Activated CD8-positive, alpha-beta T cell treated with anti-CD3 and anti-CD28 coated beads for 36 hours (primary cell): ENCODE measurements around the gene CRYAA. TPM values are rescaled to one million over a fixed set of nuclear protein-coding genes. Genes with fewer than 3 reads are reported as not detected.
A peak's percentile ranks its signal among the peaks of the same experiment; 100 is the strongest.

ENCODE experiments used
- ATAC-seq: fragments of 200-7000 bp; cut with Tn5 transposase; one replicate; pipeline ENCODE4 v1.10.0; 2021; ENCODE audit warnings: mild to moderate bottlenecking, moderate library complexity
- CTCF ChIA-PET: fragments of 350-600 bp; sonication (Branson Sonifier 250); formaldehyde crosslinking; loops from one replicate; lab custom pipeline; 2021; ENCODE audit warnings: antibody characterized with exemption; lab: Charles Lee
- POLR2A ChIA-PET: fragments of 350-600 bp; sonication (Branson Sonifier 250); formaldehyde crosslinking; loops from one replicate; lab custom pipeline; 2021; ENCODE audit warnings: antibody characterized with exemption; lab: Charles Lee
- DNase-seq: peaks from one replicate; pipeline ENCODE4 v3.0.0-alpha.2; 2020
- H3K27ac Mint-ChIP-seq: one replicate; pipeline ENCODE4 v1.8.0; 2021; ENCODE audit warnings: mild to moderate bottlenecking, mixed read lengths
- H3K27me3 Mint-ChIP-seq: one replicate; pipeline ENCODE4 v1.8.0; 2021; ENCODE audit warnings: mixed read lengths
- H3K36me3 Mint-ChIP-seq: one replicate; pipeline ENCODE4 v1.8.0; 2021; ENCODE audit warnings: low read depth, mixed read lengths
- H3K4me1 Mint-ChIP-seq: one replicate; pipeline ENCODE4 v1.8.0; 2021; ENCODE audit warnings: low read depth, mixed read lengths
- H3K4me3 Mint-ChIP-seq: one replicate; pipeline ENCODE4 v1.8.0; 2021; ENCODE audit warnings: mild to moderate bottlenecking, moderate library complexity, mixed read lengths
- H3K9me3 Mint-ChIP-seq: one replicate; pipeline ENCODE4 v1.8.0; 2021; ENCODE audit warnings: mixed read lengths
- intact Hi-C: fragments of 100-400 bp; cut with micrococcal nuclease; formaldehyde crosslinking; loops from one replicate; pipeline ENCODE4 v1.10.0; 2022
- total RNA-seq, 2 experiments: library from RNA; stranded (reverse); gene quantifications; one replicate each; pipeline ENCODE4 v1.2.3, GENCODE V29; 2021
- TF ChIP-seq, protein P1 (sequence below): fragments of 200-600 bp; IDR thresholded peaks from one replicate; pipeline ENCODE4 v1.8.0; 2022; ENCODE audit warnings: antibody characterized with exemption, mild to moderate bottlenecking

The CRYAA gene
- total RNA-seq, 2 experiments from 2014 or later, result not detected

DNA sequence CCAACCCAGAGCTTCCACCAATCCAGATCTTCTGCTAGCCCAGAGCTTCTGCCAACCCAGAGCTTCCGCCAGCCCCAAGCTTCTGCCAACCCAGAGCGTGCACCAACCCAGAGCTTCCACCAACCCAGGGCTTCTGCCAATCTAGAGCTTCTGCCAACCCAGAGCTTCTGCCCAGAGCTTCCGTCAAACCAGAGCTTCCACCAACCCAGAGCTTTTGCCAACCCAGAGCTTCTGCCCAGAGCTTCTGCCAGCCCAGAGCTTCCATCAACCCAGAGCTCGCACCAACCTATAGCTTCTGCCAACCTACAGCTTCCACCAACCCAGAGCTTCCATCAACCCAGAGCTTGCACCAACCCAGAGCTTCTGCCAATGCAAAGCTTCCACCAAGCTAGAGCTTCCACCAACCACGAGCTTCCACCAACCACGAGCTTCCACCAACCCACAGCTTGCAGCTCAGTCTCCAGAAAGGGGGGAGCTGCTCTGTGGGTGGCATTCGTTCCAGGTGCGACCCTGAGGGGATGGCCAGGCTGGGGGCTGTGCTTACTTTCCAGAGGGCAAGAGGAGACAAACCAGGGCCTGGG lies 23.8 kb downstream of the CRYAA start:
- Mint-ChIP-seq H3K4me3 (no peak overlapping the region), H3K4me1 (peaks cover 14% of the 10 kb centered on the region), H3K27me3 (no peaks in the 10 kb centered on the region), H3K27ac (no peak overlapping the region), H3K9me3 (no peaks in the 10 kb centered on the region), H3K36me3 (no peaks in the 10 kb centered on the region)
- DNase-seq, result no peak
- intact Hi-C loops, result no loop called here
- ChIA-PET CTCF (interaction anchor here (1.6 kb wide), 1 partner anchor 9 kb away, joined by 5 read pairs; no protein-coding TSS in a partner anchor), POLR2A (no interaction called here)
- TF ChIP-seq, protein P1, sequence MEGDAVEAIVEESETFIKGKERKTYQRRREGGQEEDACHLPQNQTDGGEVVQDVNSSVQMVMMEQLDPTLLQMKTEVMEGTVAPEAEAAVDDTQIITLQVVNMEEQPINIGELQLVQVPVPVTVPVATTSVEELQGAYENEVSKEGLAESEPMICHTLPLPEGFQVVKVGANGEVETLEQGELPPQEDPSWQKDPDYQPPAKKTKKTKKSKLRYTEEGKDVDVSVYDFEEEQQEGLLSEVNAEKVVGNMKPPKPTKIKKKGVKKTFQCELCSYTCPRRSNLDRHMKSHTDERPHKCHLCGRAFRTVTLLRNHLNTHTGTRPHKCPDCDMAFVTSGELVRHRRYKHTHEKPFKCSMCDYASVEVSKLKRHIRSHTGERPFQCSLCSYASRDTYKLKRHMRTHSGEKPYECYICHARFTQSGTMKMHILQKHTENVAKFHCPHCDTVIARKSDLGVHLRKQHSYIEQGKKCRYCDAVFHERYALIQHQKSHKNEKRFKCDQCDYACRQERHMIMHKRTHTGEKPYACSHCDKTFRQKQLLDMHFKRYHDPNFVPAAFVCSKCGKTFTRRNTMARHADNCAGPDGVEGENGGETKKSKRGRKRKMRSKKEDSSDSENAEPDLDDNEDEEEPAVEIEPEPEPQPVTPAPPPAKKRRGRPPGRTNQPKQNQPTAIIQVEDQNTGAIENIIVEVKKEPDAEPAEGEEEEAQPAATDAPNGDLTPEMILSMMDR, result no peak
- no peak for ATAC-seq

DNA sequence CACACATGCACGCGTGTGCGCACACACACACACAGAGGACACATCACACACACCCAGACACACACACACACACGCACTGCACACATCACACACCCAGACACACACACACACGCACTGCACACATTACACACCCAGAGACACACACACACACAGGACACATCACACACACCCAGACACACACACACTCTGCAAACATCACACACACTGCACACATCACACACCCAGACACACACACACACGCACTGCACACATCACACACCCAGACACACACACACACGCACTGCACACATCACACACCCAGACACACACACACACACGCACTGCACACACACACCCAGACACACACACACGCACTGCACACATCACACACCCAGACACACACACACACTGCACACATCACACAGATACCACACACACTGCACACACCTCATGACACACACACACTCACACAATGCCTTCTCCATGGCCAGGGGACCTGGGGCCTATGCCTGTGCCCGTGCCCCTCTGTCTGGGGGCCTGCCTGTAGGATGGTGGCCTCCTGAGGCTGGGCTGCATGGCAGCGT lies 24.4 kb downstream of the CRYAA start:
- intact Hi-C loops, result no loop called here
- ChIA-PET POLR2A (no interaction called here), CTCF (no interaction called here)
- Mint-ChIP-seq H3K27ac (no peak overlapping the region), H3K27me3 (no peaks in the 10 kb centered on the region), H3K4me1 (peaks cover 15% of the 10 kb centered on the region), H3K4me3 (no peak overlapping the region), H3K36me3 (no peaks in the 10 kb centered on the region), H3K9me3 (peaks cover under 1% of the 10 kb centered on the region)
- TF ChIP-seq, protein P1, result no peak
- DNase-seq (no peak), ATAC-seq (no peak)

DNA sequence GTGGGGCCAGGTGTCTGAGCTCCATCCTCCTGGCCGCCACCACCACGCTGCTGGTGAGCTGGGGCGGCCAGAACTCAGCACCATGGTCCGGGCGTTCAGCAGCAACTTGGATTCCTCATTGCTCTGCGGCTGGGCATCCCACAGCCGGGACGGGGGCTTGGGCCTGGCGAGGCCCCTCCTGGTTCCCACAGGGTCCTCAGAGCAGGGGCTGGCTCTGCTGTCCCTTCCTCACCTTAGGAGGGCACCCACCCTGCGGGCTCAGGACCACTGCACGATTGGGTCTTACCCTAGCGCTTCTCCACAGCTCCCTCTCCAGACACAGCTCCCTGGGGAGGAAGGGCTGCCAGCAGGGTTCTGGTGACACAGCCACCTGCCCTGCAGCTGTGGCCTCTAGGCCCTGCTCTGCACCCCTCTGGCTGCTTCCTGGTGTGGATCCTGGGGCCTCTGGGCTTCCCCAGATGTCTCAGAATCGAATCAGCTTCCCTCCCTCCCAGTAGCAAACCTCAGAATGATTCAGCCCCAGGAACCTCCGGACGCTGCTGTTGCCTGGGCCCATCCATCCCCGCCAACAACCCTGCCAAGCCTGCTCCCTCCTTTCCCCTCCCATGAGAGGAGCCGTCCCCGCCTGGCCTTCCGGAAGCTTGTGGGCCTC lies 25.0 kb downstream of the CRYAA start:
- CTCF ChIA-PET, result no interaction called here
- peaks cover 2% of the 10 kb centered on the region for H3K36me3 Mint-ChIP-seq
- TF ChIP-seq, protein P1, result no peak
- no peak overlapping the region for H3K27ac Mint-ChIP-seq
- DNase-seq (peak; percentile 30), ATAC-seq (peak; percentile 46)
- POLR2A ChIA-PET, result no interaction called here
- intact Hi-C loops, result no loop called here
- H3K9me3 Mint-ChIP-seq, result peaks cover 7% of the 10 kb centered on the region
- no peaks in the 10 kb centered on the region for H3K27me3 Mint-ChIP-seq
- H3K4me3 Mint-ChIP-seq, result no peak overlapping the region
- H3K4me1 Mint-ChIP-seq, result peaks cover 12% of the 10 kb centered on the region

DNA sequence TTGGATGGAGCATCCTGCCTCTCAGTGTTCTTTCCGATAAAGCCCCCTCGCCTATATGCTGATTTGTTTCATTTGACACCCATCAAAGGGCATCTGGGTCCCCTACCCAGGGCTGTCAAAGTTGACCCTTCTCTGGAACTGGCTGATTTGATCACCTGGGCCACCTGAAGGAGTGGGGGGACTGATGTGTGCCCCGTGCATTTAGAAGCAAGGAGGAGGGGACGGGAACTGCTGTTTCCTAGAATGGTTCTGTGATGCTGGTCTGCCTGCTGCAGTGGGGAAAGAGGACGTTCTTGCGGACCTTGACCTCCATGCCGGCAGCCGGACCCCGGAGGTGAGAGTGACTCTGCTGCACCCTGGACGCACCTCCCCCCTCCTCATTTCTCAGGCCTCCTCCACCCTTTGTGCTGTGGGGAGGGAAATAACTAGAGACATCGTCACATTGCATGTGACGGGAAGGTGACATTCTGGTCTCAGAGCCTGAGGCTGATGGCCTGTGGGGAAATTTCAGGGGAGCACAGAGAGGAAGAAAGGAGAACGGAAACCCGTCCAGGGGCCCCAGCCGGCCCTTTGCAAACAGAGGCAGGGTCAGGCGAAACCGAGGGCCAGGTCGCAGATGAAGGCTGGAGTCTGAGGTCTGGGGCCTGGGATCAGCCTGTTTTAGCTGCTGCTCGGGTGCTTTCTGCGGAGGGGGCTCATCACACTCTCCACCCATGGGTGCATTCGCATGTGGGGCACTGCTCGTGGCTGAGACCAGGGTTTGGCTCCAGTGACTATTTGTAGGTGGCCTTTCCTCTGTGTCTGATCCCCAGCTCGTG lies 25.7 kb downstream of the CRYAA start:
- ChIA-PET POLR2A (no interaction called here), CTCF (no interaction called here)
- H3K27me3 Mint-ChIP-seq, result no peaks in the 10 kb centered on the region
- DNase-seq (no peak), ATAC-seq (no peak)
- H3K27ac Mint-ChIP-seq, result no peak overlapping the region
- peaks cover 11% of the 10 kb centered on the region for H3K4me1 Mint-ChIP-seq
- TF ChIP-seq, protein P1, result no peak
- peaks cover 2% of the 10 kb centered on the region for H3K36me3 Mint-ChIP-seq
- intact Hi-C loops, result no loop called here
- no peak overlapping the region for H3K4me3 Mint-ChIP-seq
- H3K9me3 Mint-ChIP-seq, result peaks cover 7% of the 10 kb centered on the region
